Heart left ventricle (tissue), 13 donors: ENCODE data around the gene DNAAF5.
A peak's percentile ranks its signal among the peaks of the same experiment; 100 is the strongest.

ENCODE experiments used
- POLR2A ChIP-seq, 2 donors: fragments of 450-650 bp; IDR thresholded peaks; one replicate each; pipeline ENCODE4 v1.6.1; 2017; ENCODE audit warnings: antibody characterized with exemption in 2 of 2, mild to moderate bottlenecking in 2 of 2, moderate library complexity in 2 of 2
- TF ChIP-seq, protein P1 (sequence below), 12 donors: fragments of 200-600 bp; sonication (generic) in 4 of 12; IDR thresholded peaks; one replicate each; pipeline versions ENCODE4 v1.5.0 to v1.8.0; 2018 to 2022; ENCODE audit warnings: antibody characterized with exemption in 12 of 12, mild to moderate bottlenecking in 5 of 12
- donor health status: ischemic (EF 13 %, LVEDD 7.1; RV severe dilation, severe dysfunction).
- donor health status: DM: no; HTN: yes; CAD: no.
- donor health status: DM: no; HTN: no; CAD: no.
- donor health status: ischemic (EF 25% LVEDD 6.9; RV normal size, moderate dysfunction).
- donor health status: ischemic (EF 25% LVEDD 5.7; RV mildly dilated, moderate dysfunction).
- donor health status: ischemic (EF 35%, LVEDD 5.7; RV mildly dilated, moderate dysfunction).
- donor health status: nonischemic (EF 11% LVEDD 7.7; RV severe dilation, severe dysfunction).
- donor health status: DM: yes; HTN: yes; CAD: no.
- donor health status: PGD.
- donor health status: ischemic (EF 29% LVEDD 5.4; RV normal size, mild dysfunction).
- donor health status: nonischemic (EF 23%, LVEDD 6.1; RV moderate dilation, normal function).

DNA sequence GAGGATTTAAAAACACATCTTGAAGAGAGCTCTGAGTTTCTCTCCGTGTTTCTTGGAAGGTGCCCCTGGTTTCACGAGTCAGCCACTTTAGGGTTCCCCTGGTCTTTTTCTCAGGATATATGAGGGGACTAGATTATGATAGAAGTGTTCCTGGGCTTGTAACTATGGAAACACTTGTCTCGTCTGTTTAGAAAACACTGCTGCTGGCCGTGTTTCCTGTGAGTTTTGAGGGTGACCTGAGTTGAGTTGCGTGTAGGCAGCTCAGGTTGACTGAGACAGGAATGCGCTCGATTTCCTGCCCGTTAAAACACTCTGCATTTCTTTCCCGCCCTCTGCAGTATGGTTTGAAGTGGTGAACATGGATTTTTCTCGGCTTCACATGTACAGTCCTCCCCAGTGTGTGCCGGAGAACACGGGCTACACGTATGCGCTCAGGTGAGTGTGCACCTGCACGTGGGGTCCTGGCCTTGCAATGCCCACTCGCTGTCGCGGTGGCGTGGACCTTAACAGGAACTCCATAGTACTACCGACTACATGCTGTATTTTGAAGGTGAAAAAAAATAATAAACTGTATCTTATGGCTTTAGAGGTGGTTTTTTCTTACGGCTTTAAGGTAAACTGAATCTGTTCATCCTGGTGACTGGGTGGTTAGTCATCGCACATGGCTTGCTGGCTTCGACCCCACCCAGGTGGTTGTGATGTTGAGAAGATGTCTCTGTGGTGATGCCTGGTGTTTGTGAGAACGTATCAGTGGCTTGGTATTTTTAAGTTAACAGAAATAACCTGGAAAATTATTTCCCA, 105.9 kb downstream of the DNAAF5 start, which contains the start of gene SUN1:
- TF ChIP-seq, protein P1, sequence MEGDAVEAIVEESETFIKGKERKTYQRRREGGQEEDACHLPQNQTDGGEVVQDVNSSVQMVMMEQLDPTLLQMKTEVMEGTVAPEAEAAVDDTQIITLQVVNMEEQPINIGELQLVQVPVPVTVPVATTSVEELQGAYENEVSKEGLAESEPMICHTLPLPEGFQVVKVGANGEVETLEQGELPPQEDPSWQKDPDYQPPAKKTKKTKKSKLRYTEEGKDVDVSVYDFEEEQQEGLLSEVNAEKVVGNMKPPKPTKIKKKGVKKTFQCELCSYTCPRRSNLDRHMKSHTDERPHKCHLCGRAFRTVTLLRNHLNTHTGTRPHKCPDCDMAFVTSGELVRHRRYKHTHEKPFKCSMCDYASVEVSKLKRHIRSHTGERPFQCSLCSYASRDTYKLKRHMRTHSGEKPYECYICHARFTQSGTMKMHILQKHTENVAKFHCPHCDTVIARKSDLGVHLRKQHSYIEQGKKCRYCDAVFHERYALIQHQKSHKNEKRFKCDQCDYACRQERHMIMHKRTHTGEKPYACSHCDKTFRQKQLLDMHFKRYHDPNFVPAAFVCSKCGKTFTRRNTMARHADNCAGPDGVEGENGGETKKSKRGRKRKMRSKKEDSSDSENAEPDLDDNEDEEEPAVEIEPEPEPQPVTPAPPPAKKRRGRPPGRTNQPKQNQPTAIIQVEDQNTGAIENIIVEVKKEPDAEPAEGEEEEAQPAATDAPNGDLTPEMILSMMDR (IDR thresholded peaks at IDR 0.05), result peak in 2 of 12 donors; percentile 5 to 25
- TF ChIP-seq POLR2A (IDR thresholded peaks at IDR 0.05), result no peak
